ENCODE results near the gene SCNN1G. TPM values are rescaled to one million over a fixed set of nuclear protein-coding genes. Genes with fewer than 3 reads are reported as not detected.
"Not testable (repeated sequence)": the region's sequence is repeated elsewhere in the genome, so short reads cannot be mapped to it uniquely, and the experiment has no call there.

The SCNN1G gene
- total RNA-seq, 1 donor from 2014 or later = not detected

DNA sequence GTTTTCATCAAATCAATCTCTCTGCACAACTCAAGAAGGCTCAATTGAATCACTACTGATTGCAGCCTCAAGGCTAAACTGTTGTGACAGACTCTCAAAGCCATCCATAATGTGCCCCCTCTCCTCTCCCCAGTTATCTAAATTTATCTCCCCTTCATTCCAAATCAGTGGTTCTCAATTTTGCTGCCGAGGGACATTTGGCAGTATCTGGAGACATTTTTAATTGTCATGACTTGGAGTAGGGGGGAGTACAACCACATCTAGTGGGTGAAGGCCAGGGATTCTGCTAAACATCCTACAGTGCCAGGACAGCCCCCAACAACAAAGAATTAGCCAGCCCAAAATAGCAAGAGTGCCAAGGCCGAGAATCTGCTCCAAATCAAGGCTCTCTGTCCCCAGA is 42.4 kb upstream of the SCNN1G start:
- Mint-ChIP-seq H3K27me3 (ENCODE audit: low read depth) (no peaks in the 10 kb centered on the region), H3K27ac (ENCODE audit: unreplicated experiment) (no peak overlapping the region), H3K9me3 (ENCODE audit: low read depth) (peaks cover 17% of the 10 kb centered on the region), H3K4me3 (ENCODE audit: unreplicated experiment) (no peak overlapping the region), H3K4me1 (ENCODE audit: low read depth) (peaks cover 4% of the 10 kb centered on the region), H3K36me3 (ENCODE audit: low read depth) (no peaks in the 10 kb centered on the region)
- DNase-seq (ENCODE audit: low spot score) = no peak
- TF ChIP-seq, protein P1, sequence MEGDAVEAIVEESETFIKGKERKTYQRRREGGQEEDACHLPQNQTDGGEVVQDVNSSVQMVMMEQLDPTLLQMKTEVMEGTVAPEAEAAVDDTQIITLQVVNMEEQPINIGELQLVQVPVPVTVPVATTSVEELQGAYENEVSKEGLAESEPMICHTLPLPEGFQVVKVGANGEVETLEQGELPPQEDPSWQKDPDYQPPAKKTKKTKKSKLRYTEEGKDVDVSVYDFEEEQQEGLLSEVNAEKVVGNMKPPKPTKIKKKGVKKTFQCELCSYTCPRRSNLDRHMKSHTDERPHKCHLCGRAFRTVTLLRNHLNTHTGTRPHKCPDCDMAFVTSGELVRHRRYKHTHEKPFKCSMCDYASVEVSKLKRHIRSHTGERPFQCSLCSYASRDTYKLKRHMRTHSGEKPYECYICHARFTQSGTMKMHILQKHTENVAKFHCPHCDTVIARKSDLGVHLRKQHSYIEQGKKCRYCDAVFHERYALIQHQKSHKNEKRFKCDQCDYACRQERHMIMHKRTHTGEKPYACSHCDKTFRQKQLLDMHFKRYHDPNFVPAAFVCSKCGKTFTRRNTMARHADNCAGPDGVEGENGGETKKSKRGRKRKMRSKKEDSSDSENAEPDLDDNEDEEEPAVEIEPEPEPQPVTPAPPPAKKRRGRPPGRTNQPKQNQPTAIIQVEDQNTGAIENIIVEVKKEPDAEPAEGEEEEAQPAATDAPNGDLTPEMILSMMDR (IDR thresholded peaks at IDR 0.05) = no peak

DNA sequence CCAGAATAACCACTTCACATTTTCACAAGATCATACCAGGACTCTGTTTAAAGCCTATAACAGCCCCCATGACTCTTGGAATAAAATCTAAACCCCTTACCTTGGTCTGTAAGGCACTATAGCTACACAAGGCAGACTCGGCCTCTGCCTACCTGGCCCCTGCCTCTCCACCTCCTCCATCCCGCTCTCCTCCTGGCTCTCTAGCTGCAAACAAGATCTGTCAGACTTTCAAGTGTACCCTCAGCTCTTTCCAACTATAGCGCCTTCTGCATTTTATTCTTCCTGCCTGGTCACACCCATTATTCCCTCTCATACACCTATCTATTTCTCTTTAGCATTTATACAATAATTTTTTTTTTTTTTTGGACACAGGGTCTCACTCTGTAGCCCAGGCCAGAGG is 41.5 kb upstream of the SCNN1G start:
- Mint-ChIP-seq H3K4me3 (ENCODE audit: unreplicated experiment) (no peak overlapping the region), H3K4me1 (ENCODE audit: low read depth) (peaks cover 13% of the 10 kb centered on the region), H3K27me3 (ENCODE audit: low read depth) (no peaks in the 10 kb centered on the region), H3K36me3 (ENCODE audit: low read depth) (no peaks in the 10 kb centered on the region), H3K9me3 (ENCODE audit: low read depth) (peaks cover 12% of the 10 kb centered on the region), H3K27ac (ENCODE audit: unreplicated experiment) (no peak overlapping the region)
- no peak for DNase-seq (ENCODE audit: low spot score)
- TF ChIP-seq, protein P1 (IDR thresholded peaks at IDR 0.05) = no peak

DNA sequence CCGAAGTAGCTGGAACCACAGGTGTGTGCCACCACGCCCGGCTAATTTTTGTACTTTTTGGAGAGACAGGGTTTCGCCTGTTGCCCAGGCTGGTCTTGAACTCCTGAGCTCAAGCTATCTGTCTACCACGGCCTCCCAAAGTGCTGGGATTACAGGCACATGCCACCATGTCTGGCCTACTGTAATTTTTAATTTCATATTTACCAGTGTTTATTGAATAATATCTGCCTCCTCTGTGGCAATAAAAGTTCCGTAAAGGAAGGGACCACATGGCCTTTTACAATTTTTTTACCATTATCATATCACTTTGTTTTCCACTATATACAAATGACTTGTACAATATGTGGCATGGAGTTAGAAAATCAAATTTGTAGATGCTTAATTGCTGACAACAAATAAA is 41.0 kb upstream of the SCNN1G start:
- Mint-ChIP-seq H3K4me1 (ENCODE audit: low read depth) (peaks cover 15% of the 10 kb centered on the region), H3K27me3 (ENCODE audit: low read depth) (no peaks in the 10 kb centered on the region), H3K36me3 (ENCODE audit: low read depth) (no peaks in the 10 kb centered on the region), H3K27ac (ENCODE audit: unreplicated experiment) (no peak overlapping the region), H3K4me3 (ENCODE audit: unreplicated experiment) (no peak overlapping the region), H3K9me3 (ENCODE audit: low read depth) (peaks cover 11% of the 10 kb centered on the region)
- no peak for DNase-seq (ENCODE audit: low spot score)
- TF ChIP-seq, protein P1 (IDR thresholded peaks at IDR 0.05) = no peak

DNA sequence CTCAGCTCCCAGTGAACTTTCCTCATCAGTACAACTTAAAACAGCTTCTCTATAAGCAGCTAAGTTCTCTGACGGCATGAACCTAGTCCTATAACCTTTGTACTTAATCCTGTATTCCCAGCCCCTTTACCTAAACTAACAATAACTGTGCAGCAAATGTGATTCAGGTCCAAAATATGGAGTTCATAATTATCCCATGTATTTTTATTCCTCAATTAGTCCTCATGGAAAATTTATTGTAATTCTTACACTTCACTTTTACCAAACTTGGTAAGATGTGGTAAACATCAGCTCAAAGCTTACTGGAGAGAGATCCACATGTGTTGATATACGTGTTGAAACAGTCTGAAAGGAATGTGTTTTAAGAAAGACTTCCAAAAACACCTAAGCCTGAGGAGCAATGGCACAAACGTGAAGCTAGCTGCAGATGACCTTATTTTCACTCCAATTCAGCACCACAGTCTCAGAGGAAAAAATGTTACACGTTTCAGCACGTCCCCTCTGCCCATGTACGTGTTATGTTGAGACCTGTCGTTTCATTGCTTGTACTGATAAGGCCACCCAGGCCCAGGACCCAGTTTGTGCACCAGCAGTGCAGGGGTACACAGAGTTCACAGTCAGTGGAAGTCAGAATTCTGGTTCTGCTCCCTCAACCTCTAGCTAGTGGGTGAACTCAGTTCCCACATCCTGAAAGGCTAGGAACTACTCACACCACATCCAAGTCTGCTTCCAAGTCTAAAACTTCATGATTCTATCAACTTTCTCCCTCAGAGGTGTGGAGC is 40.4 kb upstream of the SCNN1G start:
- no peak for DNase-seq (ENCODE audit: low spot score)
- Mint-ChIP-seq H3K27ac (ENCODE audit: unreplicated experiment) (no peak overlapping the region), H3K4me1 (ENCODE audit: low read depth) (peaks cover 21% of the 10 kb centered on the region), H3K36me3 (ENCODE audit: low read depth) (no peaks in the 10 kb centered on the region), H3K4me3 (ENCODE audit: unreplicated experiment) (no peak overlapping the region), H3K9me3 (ENCODE audit: low read depth) (peaks cover 9% of the 10 kb centered on the region), H3K27me3 (ENCODE audit: low read depth) (no peaks in the 10 kb centered on the region)
- TF ChIP-seq, protein P1 (IDR thresholded peaks at IDR 0.05) = no peak

DNA sequence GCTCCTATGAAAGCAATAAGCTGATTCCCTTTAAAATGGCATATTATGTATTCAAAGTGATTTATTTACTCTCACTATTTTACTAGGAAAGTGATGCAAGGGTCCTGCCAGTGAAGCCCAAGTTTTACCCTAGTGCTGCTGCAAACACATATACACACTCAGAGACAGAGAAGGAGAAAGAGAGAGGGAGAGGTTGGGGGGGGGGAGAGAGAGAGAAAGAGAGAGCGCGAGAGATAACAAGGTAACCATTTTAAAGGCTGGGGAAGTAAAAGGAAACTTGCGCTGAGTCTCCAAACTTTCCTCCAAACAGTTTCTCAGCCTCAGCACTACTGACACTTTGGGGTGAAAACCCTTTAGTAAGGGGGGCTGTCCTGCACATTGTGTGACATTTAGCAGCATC is 39.2 kb upstream of the SCNN1G start:
- peaks cover 30% of the 10 kb centered on the region for H3K4me1 Mint-ChIP-seq (ENCODE audit: low read depth)
- no peaks in the 10 kb centered on the region for H3K27me3 Mint-ChIP-seq (ENCODE audit: low read depth)
- H3K9me3 Mint-ChIP-seq (ENCODE audit: low read depth) = peaks cover 2% of the 10 kb centered on the region
- no peak overlapping the region for H3K27ac Mint-ChIP-seq (ENCODE audit: unreplicated experiment)
- no peaks in the 10 kb centered on the region for H3K36me3 Mint-ChIP-seq (ENCODE audit: low read depth)
- H3K4me3 Mint-ChIP-seq (ENCODE audit: unreplicated experiment) = no peak overlapping the region
- DNase-seq (ENCODE audit: low spot score) = no peak
- TF ChIP-seq, protein P1 (IDR thresholded peaks at IDR 0.05) = no peak

DNA sequence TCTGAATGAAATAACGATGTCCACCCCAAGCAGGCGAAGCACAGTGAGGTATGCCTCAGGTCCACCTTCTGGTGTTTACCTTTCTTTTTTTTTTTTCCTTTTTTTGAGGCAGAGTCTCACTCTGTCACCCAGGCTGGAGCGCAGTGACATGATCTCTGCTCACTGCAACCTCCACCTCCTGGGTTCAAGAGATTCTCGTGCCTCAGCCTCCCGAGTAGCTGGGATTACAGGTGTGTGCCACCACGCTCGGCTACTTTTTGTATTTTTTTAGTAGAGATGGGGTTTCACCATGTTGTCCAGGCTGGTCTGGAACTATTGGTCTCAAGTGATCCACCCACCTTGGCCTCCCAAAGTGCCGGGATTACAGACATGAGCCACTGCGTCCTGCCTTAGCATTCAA is 38.2 kb upstream of the SCNN1G start:
- H3K27me3 Mint-ChIP-seq (ENCODE audit: low read depth); H3K36me3 Mint-ChIP-seq (ENCODE audit: low read depth); H3K27ac Mint-ChIP-seq (ENCODE audit: unreplicated experiment); DNase-seq (ENCODE audit: low spot score); H3K9me3 Mint-ChIP-seq (ENCODE audit: low read depth); H3K4me3 Mint-ChIP-seq (ENCODE audit: unreplicated experiment): not testable (repeated sequence)
- peaks cover 30% of the 10 kb centered on the region for H3K4me1 Mint-ChIP-seq (ENCODE audit: low read depth)
